H54 (cell line): ENCODE measurements around the gene CROCC.
"Not testable (repeated sequence)": the region's sequence is repeated elsewhere in the genome, so short reads cannot be mapped to it uniquely, and the experiment has no call there.

Experiments used
- DNase-seq: peaks from one replicate; pipeline ENCODE4 v3.0.0; 2011; ENCODE audit warnings: low spot score, mixed read lengths; ENCODE audit not compliant: insufficient read length
- FAIRE-seq: peaks from 3 replicates; lab custom pipeline; 2011; peaks lifted over from hg19 to GRCh38; lab: Jason Lieb, UNC
- POLR2A ChIP-seq: IDR thresholded peaks from 2 replicates; pipeline ENCODE4 v1.6.1; 2011; ENCODE audit warnings: low read depth, mild to moderate bottlenecking, low read length

The CROCC gene

GRCh38 chr1:16938351-16939321 lies 16.9 kb downstream of the CROCC start:
- DNase-seq (no peak), FAIRE-seq (no peak)
- no peak for TF ChIP-seq POLR2A

- DNase-seq, FAIRE-seq: not testable (repeated sequence)
Observed at GRCh38 chr1:16939386-16940180, 17.9 kb downstream of the CROCC start.

GRCh38 chr1:16944038-16944437 lies 22.3 kb downstream of the CROCC start:
- no peak for FAIRE-seq
- DNase-seq = no peak
- no peak for TF ChIP-seq POLR2A

- FAIRE-seq, DNase-seq: not testable (repeated sequence)
Observed at GRCh38 chr1:16945512-16945911, 23.8 kb downstream of the CROCC start.

GRCh38 chr1:16946185-16946584 lies 24.5 kb downstream of the CROCC start:
- not testable (repeated sequence) for FAIRE-seq, DNase-seq

DNA sequence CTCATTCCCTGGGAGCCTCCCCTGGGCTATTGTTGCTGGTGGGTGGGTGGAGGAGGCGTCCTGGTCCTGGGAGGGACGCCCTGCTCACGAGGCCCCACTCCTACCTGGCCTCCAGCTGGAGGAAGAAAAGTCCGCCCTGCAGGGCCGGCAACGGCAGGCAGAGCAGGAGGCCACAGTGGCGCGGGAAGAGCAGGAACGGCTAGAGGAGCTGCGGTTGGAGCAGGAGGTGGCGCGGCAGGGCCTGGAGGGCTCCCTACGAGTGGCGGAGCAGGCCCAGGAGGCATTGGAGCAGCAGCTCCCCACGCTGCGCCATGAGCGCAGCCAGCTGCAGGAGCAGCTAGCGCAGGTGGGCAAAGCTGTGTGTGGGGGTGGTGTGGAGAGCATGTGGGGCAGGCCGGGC lies 24.9 kb downstream of the CROCC start:
- no peak for FAIRE-seq
- no peak for TF ChIP-seq POLR2A
- no peak for DNase-seq

- not testable (repeated sequence) for FAIRE-seq, DNase-seq
Observed at GRCh38 chr1:16948282-16948891, 26.7 kb downstream of the CROCC start.

DNA sequence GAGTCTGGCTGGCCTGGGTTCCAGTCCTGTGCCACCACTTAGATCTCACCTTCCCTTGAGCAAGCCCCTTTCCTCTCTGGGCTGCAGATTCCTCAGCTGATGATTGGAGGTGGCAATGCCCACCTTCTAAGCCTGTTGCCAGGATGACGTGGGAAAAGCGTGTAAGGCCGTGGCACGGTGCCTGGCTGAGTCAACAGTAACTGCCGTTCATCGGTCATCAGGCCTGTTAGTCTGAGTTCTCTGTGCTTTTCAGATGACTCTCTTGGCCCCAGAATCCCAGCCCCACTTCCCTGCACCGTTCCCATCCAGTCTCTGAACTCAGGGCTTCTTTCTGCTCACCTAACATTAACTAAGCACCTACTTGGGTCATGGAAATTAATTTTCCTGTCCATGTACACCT lies 27.3 kb downstream of the CROCC start:
- FAIRE-seq = peak; percentile 53
- DNase-seq = not testable (repeated sequence)

DNA sequence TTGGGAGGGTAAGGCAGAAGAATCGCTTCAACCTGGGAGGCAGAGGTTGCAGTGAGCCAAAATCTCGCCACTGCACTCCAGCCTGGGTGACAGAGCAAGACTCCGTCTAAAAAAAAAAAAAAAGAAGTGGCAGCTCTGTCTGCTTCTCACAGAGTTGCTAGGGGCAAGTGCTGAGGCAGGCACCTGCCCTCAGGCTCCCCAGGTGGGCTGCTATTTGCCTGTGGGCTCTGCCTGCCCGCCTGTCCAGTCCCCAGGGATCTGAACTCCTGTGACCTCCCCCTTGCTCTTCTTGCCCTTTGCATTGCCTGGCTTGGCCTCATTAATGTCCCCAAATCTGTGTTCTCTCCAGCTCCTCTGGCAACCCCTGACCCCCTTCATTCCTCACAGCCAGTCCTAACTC lies 30.6 kb downstream of the CROCC start:
- not testable (repeated sequence) for DNase-seq, FAIRE-seq

GRCh38 chr1:16954579-16954978 lies 32.8 kb downstream of the CROCC start:
- FAIRE-seq = no peak
- TF ChIP-seq POLR2A = no peak
- DNase-seq = no peak

- FAIRE-seq = no peak
- TF ChIP-seq POLR2A = no peak
- no peak for DNase-seq
Observed at GRCh38 chr1:16955186-16955585, 33.5 kb downstream of the CROCC start.

- DNase-seq = no peak
- FAIRE-seq = no peak
- no peak for TF ChIP-seq POLR2A
Observed at GRCh38 chr1:16956775-16957174, 35.0 kb downstream of the CROCC start.

DNA sequence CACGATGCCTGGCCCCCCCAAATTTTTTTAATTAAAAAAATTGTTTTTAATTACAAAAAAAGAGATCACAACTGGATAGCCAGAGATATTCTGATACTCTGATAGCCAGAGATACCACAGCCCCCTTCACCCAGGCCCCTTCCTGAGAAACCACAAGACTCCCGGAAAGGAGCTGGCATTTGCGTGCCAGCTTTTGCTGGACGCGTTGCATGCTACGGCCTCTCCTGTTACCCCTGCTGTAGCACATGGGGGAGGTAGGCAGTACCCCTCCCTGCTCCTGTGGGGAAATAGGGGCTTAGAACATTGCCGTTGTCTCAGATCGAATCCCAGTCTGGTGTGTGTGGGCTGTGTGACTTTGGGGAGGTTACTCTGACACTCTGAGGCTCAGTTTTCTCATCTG lies 36.0 kb downstream of the CROCC start:
- no peak for DNase-seq
- TF ChIP-seq POLR2A = no peak
- no peak for FAIRE-seq

- TF ChIP-seq POLR2A = no peak
- FAIRE-seq = no peak
- no peak for DNase-seq
Observed at GRCh38 chr1:16958475-16958874, 36.7 kb downstream of the CROCC start.
